Stimulated activated CD8-positive, alpha-beta memory T cell treated with anti-CD3 and anti-CD28 coated beads, Interleukin-15, amount 100 ng/mL, for 24 hours (primary cell): ENCODE results near the gene KCNIP4.

Experiments
- DNase-seq: peaks from one replicate; pipeline ENCODE4 v3.0.0-alpha.2; 2020; ENCODE audit warnings: low read depth

The KCNIP4 gene

DNA sequence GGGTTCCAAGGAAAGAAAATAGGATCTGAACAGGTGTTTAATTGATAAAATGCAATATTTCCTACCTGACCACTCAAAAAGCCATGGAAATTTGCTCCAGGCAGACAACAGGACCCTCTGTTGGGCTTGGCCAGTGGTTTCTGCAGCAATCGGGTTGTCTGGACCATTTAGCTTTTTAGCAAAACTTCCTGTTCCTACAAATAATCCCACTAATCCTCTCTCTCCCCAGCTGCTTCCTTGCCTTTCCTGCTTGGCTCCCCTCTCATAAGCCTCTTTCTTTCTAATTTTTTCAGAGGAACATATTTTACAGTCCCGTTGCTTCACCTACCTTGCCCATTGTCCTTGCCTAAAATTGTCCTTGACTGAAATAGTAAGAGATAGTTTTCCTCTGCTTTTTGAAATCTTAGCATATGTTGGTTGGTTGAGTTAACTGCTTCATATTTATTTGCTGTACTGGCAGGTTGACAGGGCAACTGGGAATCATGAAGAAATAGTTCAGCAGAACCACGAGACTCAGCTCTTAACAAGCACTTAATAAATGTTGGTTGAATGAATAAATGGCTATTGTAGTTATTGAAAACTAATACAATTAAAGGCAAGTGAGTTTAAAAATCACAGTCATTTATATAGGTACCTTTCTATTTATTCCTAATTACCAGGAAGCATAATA is 259.8 kb downstream of the KCNIP4 start:
- no peak for DNase-seq

DNA sequence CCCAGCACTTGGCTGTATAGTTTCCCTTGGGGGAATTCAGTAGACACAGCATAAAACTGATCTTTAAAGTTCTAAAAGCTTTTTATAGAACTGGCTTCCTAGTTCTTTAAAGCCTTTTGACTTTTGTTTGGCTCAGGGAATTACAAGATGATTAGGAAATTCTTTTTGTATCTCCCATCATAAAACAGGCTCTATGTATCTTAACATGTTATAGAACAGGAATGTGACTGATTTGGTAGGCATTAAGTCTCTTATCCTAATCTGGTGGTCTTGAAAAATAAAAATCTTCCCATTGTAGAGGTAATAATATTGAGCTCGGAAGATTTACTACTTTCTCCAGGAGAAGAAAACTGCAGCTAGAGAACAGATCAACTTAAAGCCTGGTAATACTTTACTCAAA is 262.7 kb downstream of the KCNIP4 start:
- no peak for DNase-seq

DNA sequence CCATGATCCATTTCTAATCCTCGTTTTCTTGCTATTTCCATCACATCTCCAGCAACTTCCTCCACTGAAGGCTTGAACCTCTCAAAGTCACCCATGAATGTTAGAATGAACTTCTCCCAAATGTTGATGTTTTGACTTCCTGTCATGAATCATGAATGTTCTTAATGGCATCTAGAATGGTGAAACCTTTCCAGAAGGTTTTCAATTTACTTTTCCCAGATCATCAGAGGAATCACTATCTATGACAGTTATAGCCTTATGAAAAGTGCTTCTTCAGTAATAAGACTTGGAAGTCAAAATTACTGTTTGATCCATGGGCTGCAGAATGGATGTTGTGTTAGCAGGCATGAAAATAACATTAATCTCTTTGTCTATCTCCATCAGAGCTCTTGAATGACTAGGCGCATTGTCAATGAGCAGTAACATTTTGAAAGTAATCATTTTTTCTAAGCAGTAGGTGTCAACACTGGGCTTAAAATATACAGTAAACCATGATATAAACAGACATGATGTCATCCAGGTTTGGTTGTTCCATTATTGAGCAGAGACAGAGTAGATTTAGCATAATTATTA is 268.2 kb downstream of the KCNIP4 start:
- no peak for DNase-seq

DNA sequence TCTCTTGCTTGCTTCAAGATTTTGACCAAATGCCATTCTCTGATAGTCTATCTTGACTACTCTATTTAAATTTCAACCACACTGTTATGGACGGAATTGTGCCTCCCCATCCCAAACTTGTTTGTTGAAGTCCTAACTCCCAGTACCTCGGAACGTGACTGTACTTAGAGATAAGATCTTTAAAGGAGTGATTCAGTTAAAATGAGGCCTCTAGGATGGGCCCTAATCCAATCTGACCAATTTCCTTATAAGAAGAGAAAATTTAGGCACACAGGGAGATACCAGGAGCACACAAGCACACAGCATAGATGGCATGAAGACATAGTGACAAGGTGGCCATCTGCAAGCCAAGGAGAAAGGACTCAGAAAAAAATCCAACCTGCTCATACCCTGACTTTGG is 269.9 kb downstream of the KCNIP4 start:
- DNase-seq: no peak

DNA sequence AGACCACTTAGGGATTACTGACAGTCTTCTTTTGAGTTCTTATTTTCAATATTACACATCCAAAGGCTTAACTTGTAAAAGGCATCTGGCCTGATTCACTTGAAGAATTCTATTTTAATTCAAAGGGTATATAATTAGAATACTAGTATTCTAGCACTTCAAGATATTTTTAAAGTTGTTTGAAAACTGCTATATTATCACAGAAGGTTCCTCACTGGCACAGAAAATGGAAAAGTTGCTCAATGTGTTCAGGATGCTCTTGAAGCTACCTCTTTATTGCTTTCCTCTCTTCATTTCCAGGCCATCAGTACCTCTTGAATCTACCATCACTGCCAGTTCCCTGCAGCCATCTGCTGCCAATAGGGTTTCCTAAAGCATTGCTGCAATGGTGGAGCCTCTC is 271.4 kb downstream of the KCNIP4 start:
- DNase-seq: no peak

DNA sequence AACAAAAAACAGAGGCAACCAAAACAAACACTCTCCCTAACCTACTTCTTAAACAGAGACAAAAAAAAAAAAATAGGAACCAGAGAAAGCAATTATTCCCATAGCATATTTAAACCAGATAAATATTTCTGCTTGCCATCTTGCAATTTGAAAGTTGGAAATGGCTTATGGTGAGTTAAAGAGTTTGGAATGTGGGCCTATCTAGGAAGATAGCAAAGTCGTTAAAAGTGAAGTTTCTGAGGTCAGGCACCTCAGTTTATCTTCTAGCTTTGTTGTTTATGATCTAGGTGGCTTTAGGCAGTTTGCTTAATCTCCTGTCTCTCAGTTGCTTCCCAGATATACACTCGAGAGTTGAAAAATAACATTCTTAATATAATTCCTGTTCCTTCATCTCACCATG is 284.2 kb downstream of the KCNIP4 start:
- no peak for DNase-seq

DNA sequence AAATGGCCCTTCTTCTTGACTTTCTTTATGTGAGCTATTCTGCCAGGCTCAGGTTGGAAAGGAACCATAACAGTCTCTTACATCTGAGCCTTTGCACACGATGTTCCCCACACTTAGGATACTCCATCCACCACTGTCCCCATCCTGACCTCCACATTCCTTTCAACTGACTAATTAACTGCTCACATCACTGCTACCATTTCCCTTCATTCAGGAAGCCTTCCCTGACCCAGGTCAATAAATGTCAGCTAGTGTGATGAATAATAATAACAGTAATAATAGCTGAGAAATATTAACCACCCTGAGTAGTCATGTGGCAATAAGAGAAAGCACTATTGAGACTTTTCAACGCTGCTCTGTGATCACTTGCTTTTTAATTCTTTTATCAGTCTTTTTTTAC is 291.7 kb downstream of the KCNIP4 start:
- DNase-seq: no peak

DNA sequence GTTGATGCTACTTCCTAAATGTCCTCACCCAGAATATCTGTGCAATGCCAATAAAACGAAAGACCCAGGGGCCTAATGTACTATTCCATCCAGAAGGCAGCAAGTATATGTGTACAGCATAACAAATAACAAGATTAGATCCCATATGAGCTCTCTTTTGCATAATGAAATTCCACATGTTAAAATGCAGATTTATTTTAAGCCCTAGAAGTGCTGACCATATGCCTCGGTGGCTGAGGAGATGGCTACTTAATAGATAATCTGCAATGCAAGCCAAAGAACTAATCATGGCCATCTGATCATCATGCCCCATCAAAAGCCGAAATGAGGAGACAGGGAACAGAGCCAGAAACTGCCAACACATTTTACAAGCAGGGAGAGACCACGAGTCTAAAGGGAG is 293.5 kb downstream of the KCNIP4 start:
- no peak for DNase-seq

DNA sequence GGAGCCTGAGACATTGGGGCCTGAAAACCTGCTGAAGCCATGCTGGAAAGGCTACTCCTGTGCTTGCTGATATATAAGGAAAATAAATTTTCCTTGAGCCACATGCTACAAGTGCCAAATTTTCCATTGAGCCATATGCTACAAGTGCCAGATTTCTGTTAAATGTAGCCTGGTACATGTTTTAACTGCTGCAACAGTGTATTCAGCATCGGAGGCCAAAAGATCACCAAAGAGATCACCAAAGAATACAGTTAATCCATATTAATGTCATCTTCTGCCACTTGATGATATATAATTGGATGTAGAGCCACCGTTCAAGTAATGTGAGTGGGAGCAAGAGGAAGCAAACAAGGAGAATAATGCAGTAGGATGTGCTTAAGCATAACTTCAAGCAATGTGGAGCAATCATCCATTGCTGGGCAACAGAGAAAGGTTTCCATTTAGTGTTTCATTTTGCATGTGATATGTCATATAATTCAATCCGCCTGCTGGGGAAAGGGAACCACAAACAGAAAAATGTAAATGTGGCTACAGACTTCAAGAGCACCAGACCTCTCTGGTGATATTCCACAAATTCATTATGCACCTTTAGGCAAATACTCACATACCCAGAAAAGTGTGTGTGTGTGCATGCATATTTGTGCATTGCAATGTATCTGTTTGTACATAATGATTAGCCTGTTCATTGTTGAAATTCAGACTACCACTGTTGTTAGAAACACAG is 295.9 kb downstream of the KCNIP4 start:
- no peak for DNase-seq

DNA sequence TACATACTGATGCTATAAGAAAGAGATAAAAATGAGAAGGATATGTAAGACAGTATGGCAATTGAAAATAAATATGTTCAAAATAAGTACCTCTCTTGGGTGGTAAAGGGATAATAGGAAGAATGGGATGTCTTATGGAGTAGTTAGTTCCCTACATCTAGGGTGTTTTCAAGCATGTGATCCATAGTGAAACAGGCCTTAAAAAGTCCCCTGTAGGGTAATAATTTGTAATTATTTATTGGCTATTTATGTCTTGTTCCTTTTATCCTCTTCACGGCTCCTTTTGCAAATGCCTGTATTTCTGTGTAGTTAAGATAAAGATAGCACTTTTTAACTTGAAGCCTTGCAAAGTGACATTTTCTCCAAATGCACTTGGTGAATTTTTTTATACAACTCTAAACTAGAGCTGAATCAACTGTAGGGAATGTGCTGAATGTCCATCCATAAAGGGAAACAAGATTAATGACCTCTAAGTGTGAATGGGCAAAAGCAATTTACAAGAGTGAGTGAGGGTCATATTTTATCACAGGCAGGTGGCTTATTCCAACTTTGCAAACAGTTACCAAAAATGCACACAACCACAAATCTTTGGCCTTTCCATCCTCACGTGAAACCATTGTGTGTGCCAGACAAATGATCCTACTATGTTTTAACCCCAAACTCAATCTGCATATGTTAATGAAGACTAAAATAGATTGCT is 299.0 kb downstream of the KCNIP4 start:
- DNase-seq: no peak

DNA sequence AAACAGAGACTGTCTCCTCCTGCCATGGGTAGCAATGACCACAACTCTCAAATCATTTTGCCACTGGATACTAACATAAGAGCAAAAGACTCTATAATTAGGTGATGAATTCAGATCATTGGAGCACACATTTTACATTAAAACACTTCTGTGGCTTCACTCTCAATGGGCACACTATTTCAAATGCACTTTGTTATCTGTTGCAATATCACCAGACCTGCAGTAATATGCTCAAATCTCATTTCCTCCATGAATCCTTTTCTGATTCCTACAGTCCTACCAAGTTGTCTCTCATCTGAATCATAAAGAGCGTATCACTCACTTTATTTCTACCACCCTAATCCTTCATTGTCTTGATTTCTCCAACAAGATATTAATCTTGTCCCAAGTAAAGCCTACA is 302.8 kb downstream of the KCNIP4 start:
- DNase-seq: no peak

DNA sequence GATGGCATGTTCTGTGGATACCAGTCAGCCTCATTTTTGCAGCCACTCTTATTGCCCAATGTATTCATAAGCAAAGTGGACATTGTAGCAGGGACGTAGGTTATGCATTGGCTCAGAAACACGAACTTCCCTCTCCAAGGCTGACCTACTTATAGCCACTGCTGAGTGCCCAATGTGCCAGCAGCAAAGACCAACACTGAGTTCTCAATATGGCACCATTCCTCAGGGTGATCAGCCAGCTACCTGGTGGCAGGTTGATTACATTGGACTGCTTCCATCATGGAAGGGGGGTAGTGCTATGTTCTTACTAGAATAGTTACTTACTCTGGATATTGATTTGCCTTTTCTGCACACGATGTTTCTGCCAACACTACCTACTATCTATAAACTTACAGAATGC is 306.9 kb downstream of the KCNIP4 start:
- DNase-seq: no peak

DNA sequence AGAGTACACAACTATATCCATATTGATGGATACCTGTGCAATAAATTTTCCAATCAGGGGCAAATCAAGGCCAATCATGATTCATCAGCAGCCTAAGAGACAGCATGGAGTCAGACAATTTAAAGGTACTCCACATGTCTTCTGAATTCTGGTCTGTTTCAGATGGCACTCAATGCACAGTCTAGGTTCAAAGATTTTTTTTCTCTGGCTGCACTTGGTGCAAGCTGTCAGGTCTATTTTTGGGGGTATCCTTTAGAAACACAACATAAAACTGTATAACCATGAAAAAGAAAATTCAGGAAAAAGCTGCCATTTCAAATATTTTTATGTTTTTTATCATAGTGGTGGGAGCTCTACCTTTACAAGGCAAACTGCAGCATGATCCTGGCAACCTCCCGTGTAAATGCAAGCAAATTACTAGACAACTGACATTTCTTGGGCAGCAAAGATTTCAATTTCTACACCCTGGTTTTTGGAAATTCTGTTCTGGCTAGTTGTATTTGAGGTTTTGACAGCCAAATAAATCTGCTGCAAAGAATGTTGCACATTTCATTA is 310.3 kb downstream of the KCNIP4 start:
- no peak for DNase-seq

DNA sequence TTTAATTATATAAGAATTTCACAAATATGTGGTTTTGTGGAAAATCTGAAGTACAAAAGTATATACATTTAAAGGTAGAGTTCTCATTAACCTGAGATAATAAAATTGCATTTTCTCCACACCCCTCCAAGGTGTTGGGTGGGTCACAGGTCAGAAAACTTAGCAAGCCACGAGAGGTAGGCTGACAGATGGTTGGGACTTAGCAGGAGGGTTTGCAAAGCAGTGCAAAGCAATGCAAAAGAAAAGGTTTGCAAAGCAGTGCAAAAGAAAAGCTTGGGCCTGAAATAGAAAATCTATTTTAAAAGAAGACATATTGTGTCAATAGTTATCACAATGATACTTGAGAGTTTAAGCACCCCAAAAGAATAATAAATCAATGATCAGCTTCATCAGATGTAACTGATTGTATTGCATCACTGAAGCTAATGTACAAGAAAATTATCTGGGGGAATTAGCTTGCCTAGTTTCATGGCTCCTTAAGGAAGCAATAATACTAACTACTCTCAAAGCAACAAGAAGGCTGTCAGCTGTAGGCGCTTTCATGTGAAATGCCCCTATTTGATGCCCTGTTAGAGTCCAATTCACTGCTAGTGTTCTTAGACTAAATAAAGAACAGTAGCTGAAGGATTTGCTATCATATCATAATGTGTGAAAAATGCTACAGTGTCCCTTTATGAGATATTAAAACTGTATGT is 319.5 kb downstream of the KCNIP4 start:
- no peak for DNase-seq

DNA sequence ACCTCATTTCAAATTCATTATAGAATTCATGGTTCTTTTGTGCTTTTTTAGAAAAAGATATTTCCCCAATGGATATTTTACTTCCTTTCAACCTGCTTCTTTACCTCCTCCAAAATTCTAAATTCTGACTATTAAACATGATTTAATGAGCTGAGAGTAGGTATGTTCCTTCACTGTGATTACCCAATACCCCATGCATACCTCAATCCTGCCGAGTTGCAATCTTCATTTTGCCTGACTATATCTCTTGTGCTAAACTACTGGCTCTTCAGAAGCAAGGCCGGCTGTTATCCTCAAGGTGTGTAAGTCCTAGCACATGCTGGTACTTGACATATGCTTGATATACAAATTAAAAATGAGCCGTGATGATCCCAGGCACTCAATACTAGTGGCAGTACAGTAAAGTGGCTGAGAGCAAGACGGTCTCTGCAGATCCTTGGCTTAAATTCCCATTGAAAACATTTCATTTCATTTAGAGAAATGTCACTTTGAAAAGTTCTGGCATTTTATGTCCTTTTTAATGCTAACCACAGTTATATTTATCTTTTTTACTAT is 320.4 kb downstream of the KCNIP4 start:
- DNase-seq: no peak

DNA sequence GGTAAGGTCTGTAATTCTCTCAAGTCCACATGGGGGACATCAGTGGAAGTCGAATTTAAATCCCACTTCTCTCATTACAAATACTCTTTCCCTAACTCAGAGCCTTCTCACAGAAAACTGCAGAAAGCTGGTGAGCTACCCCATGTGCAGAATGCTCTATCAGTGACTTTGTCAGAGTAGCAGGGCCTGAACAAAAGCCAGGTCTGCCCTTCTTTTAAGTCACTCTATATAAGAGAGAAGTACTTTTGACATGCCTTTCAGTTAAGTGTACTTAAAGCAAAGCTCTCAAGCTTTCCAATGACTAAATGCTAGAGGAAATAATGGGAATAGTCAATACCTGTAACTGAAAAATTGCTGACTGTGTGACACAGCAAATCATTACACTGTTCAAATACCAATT is 323.1 kb downstream of the KCNIP4 start:
- no peak for DNase-seq

DNA sequence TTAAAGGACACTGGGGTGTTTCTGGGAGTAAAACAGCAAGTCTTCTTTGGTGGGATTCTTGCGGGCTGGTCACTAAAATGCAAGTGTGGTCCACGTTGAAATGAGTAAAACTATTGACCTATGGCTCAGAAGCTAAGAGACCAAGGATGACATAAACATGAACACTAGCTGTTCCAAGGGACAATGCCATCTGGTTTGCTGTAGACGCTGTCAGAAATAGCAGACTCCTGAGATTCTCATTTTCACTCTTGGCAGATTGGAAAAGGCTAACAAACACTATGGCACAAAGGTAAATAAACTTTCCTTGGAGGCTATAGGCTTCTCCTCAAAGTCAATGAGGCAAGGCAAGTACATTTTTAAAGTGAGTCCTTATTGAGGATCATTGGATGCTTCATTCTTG is 343.6 kb downstream of the KCNIP4 start:
- DNase-seq: no peak

DNA sequence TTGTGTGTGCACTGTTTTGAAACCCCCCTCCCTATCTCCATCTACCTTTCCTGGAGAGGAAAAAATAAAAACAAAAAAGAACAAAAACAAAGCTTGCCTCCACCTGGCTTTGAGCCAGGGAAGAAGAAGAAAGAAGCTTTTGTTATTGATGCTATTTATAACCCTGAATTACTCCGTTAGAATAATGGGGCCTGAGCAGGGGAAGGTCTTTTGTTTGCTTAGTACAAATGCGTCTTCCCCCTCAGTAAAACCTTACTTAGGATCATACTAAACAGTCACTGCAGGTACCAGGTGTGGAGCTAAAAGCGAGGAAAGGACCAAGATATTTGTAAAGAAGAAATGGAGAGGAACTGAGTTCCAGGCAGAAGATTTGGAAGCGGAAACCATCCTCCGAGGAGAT is 352.1 kb downstream of the KCNIP4 start:
- no peak for DNase-seq

DNA sequence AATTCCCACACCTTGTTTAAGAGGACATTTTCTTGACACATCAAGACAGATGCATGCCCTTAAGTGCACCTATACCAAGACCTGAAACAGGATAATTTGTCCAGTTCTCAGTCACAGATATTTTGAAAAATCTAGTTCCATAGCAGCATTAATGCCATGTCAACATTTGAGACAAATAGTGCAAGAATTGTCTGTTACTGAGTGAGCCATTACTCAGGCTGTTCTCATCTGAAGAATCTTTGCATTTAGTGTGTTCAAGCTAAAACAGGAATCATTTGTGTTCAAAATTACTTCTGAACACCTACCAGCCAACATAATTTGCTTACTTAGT is 354.9 kb downstream of the KCNIP4 start:
- DNase-seq: no peak

DNA sequence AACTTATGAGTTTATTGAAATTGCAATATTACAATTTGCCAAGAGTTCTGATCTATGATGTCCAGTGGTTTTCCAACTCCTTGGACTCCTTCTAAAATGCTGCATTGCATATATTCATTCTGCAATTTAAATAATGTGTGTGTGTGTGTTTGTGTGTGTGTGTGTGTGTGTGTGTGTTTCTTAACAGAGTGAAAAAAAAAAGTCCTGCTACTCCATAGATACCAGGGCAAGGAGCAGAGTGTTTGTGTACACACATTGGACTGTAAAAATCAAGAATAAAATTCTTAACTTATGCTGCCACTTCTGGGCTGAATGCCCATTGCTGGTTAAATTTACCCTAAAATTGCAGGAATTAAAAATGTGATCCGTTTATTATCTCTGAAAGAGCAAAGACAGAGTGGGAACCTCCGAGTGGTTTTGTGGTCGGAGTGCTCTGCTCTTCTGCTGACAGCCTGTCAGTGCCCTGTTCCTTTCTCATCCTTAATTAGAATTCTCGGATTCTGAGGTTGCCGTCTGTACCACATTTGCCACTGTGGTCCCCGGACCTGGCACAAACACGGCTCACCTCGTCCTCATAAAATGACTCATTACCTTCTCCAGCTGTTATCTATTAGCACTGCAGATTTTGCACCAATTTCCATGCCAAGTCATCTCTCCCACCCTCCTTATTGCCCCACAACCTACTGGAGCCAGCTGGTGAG is 355.5 kb downstream of the KCNIP4 start:
- DNase-seq: no peak

DNA sequence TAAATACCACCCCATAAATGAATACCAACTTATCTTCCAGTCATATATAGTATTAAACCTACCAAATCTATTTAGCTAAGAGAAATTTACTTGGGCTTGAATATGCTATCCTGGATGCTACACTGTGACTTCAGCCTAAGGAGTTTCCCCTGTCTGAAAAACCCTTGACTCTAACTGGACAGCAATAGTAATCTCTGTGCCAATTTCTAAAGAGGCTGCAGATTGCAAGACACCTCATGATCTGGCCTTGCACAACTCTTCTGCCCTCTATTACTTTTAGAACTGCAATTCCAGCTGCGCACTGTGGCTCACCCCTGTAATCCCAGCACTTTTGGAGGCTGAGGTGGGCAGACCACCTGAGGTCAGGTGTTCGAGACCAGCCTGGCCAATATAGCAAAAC is 371.5 kb downstream of the KCNIP4 start:
- no peak for DNase-seq
